Colonic mucosa (tissue), 4 donors: ENCODE measurements around the gene MACROH2A1. TPM values are rescaled to one million over a fixed set of nuclear protein-coding genes. Genes with fewer than 3 reads are reported as not detected.

Source experiments
- DNase-seq: peaks from one replicate; pipeline ENCODE4 v3.0.0-alpha.2; 2020
- H3K27ac ChIP-seq: fragments of 200-600 bp; one replicate; pipeline ENCODE4 v1.8.0; 2021
- H3K27me3 ChIP-seq: fragments of 200-600 bp; one replicate; pipeline ENCODE4 v1.8.0; 2021
- H3K36me3 ChIP-seq: fragments of 200-600 bp; one replicate; pipeline ENCODE4 v1.8.0; 2021
- H3K4me1 ChIP-seq: fragments of 200-600 bp; one replicate; pipeline ENCODE4 v1.8.0; 2021; ENCODE audit warnings: mild to moderate bottlenecking
- H3K4me3 ChIP-seq: fragments of 200-600 bp; one replicate; pipeline ENCODE4 v1.8.0; 2021
- H3K9ac ChIP-seq, 2 donors: one replicate each; pipeline ENCODE4 v1.7.0; 2013; ENCODE audit warnings: control low read depth in 2 of 2, low read depth in 2 of 2, low read length in 2 of 2
- H3K9me3 ChIP-seq: fragments of 200-600 bp; one replicate; pipeline ENCODE4 v1.8.0; 2021
- CTCF ChIP-seq: fragments of 200-600 bp; IDR thresholded peaks from one replicate; pipeline ENCODE4 v1.8.0; 2022; ENCODE audit warnings: antibody characterized with exemption, mild to moderate bottlenecking
- intact Hi-C: fragments of 100-400 bp; cut with DNase I; formaldehyde crosslinking; loops from one replicate; pipeline ENCODE4 v1.14.1; 2022
- total RNA-seq, 2 donors: library from RNA; stranded (reverse); fragmentation: NEBNext Ultra II Directional in 1 of 2; extraction: Animal tissue kit (Norgen Biotek cat#: 25700) in 1 of 2; gene quantifications; one replicate each; pipeline ENCODE4 v1.2.1, GENCODE V29; 2021
- donor health status: healthy.
- donor health status: DM: no; HTN: no; CAD: no.
- donor health status: DM: no; HTN: no; CAD: no.

The MACROH2A1 gene
- total RNA-seq, 2 donors from 2014 or later = 191 to 323 TPM

GRCh38 chr5:135398160-135398854 lies 724 bp downstream of the MACROH2A1 start:
- H3K27me3 ChIP-seq = no peaks in the 10 kb centered on the region

GRCh38 chr5:135397084-135397483 lies 1.9 kb downstream of the MACROH2A1 start:
- H3K4me1 ChIP-seq = peaks cover 19% of the 10 kb centered on the region
- no peaks in the 10 kb centered on the region for H3K27me3 ChIP-seq
- H3K27ac ChIP-seq = no peak overlapping the region
- H3K36me3 ChIP-seq = no peaks in the 10 kb centered on the region
- DNase-seq = no peak
- no peaks in the 10 kb centered on the region for H3K9me3 ChIP-seq
- peak overlapping the region in 1 of 2 donors; percentile 23 for H3K9ac ChIP-seq
- H3K4me3 ChIP-seq = no peak overlapping the region
- no peak for TF ChIP-seq CTCF
- intact Hi-C loops = no loop called here

More at GRCh38 chr5:135398160-135398854, 724 bp downstream of the MACROH2A1 start:
- no peaks in the 10 kb centered on the region for H3K9me3 ChIP-seq
- DNase-seq = peak; percentile 85
- TF ChIP-seq CTCF = no peak
- peaks cover 19% of the 10 kb centered on the region for H3K4me1 ChIP-seq
- H3K4me3 ChIP-seq = peak overlapping the region; percentile 84
- no peaks in the 10 kb centered on the region for H3K36me3 ChIP-seq
- peak overlapping the region; percentile 87 to 90 for H3K9ac ChIP-seq
- peak overlapping the region; percentile 84 for H3K27ac ChIP-seq
- intact Hi-C loops = no loop called here

- intact Hi-C loops = no loop called here
- no peak for DNase-seq
- Histone ChIP-seq H3K27ac (no peak overlapping the region), H3K9ac (peak overlapping the region in 1 of 2 donors; percentile 23), H3K4me1 (peaks cover 19% of the 10 kb centered on the region), H3K36me3 (no peaks in the 10 kb centered on the region), H3K4me3 (no peak overlapping the region), H3K9me3 (no peaks in the 10 kb centered on the region), H3K27me3 (no peaks in the 10 kb centered on the region)
- no peak for TF ChIP-seq CTCF
Measured at GRCh38 chr5:135396459-135397055, 2.5 kb downstream of the MACROH2A1 start.

GRCh38 chr5:135395866-135396265 lies 3.2 kb downstream of the MACROH2A1 start:
- Histone ChIP-seq H3K9ac (no peak overlapping the region), H3K27ac (no peak overlapping the region), H3K4me1 (peaks cover 19% of the 10 kb centered on the region), H3K9me3 (no peaks in the 10 kb centered on the region), H3K4me3 (no peak overlapping the region), H3K36me3 (no peaks in the 10 kb centered on the region), H3K27me3 (no peaks in the 10 kb centered on the region)
- TF ChIP-seq CTCF = no peak
- DNase-seq = no peak
- intact Hi-C loops = no loop called here

GRCh38 chr5:135395451-135395850 lies 3.6 kb downstream of the MACROH2A1 start:
- intact Hi-C loops = no loop called here
- no peak for TF ChIP-seq CTCF
- Histone ChIP-seq H3K4me1 (peaks cover 19% of the 10 kb centered on the region), H3K9me3 (no peaks in the 10 kb centered on the region), H3K4me3 (no peak overlapping the region), H3K36me3 (no peaks in the 10 kb centered on the region), H3K9ac (no peak overlapping the region), H3K27me3 (no peaks in the 10 kb centered on the region), H3K27ac (no peak overlapping the region)
- no peak for DNase-seq
